AML-193 (cell line): Measurements from ENCODE around the gene GZMA.
"Not testable (repeated sequence)": the region's sequence is repeated elsewhere in the genome, so short reads cannot be mapped to it uniquely, and the experiment has no call there.

Source experiments
- DNase-seq, 2 experiments: peaks; one replicate each; lab custom pipeline; 2025; lab: John Stamatoyannopoulos, UW

The GZMA gene

DNA sequence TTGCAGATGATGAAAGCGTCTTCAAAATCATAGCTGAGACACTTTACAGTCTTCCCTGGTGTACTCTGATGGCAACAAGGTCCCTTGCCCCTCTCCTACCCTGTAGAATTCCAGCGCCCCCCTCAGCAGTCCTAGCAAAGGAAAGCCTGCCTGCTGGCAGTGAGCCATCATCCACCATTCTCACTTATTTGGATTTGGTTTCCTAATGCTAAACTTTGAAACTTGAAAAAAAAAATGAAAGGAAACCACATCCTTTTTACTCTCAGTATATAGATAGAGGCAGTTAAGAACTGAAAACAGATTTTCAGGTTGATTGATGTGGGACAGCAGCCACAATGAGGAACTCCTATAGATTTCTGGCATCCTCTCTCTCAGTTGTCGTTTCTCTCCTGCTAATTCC is at the start of gene GZMA:
Gene GZMA (plus strand): TSS at position 299 of the 400 bp plus-strand sequence. CDS start 37 bp downstream, at position 336.
- DNase-seq: no peak

- no peak for DNase-seq
Measured at GRCh38 chr5:55055183-55055582, 47.3 kb upstream of the GZMA start.

DNA sequence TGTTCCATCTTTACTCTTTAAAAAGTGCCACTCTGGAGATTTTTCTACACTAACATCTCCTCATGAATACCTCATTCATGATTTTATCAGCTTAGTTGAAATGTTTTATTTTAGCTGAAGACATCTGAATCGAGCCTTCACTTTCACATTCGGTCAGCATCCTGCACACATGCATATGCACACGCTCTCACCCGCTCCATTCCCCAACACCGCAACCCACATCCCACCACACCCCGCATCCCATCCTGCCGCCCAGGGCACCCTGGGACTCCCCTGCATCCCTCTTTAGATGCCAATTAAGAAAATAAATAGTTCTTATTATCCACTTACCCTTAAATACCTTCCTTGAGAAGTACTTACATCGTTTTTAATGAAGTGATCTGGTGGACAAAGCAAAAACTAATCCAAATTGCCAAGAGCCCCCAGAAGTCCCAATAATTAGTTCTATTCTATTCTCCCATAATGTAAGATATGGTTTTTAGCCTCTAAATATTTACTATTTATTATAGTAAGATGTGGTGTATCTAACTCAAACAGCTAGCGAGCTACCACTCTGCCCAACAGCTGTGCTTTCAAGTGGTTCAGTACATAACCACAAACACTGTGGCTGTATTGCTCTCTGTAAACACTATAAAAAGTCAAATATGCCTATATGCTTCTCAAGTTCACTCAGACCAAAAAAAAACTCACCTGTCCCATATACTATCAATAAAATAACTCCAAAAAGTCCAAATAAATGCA is 40.2 kb upstream of the GZMA start:
- no peak for DNase-seq

- no peak for DNase-seq
Measured at GRCh38 chr5:55063220-55063863, 39.1 kb upstream of the GZMA start.

GRCh38 chr5:55063899-55064298 is 38.5 kb upstream of the GZMA start:
- no peak for DNase-seq

DNA sequence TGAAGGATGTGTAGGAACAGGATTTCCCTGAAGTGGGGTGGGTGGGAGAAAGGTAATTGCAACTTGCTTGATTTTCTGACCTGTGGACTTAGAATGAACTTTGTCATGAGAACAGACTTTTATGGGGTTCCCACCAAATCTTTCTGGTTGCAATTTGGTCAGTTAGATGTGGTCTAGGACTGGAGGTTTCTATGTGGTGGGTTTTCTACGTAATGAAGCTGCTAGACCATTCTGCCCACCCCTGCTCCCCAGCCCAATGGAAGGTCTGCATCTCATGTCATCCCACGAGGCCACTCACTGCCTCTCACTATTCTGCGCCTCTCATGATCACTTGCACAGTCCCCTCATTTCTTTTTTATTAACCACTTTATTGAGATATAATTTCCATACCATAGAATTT is 37.9 kb upstream of the GZMA start:
- no peak for DNase-seq

DNA sequence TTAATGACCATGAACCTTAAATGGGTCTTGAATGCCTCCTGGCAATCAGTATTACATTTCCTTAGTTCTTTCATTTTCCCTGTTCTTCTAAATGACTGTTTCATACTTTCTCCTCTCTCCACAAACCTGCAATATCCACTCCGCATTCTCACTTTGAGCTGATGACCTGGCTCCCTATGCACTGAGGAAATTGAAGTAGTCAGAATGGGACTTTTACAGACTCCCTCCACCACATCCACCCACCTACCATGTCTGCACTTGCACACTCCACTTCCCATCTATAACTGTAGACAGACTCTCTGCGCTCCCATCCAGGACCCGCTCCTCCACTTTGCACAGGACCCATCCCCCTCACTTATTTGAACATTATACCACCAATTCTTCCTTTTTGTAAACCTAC is 36.2 kb upstream of the GZMA start:
- DNase-seq: no peak

- no peak for DNase-seq
Measured at GRCh38 chr5:55070968-55071367, 31.5 kb upstream of the GZMA start.

DNA sequence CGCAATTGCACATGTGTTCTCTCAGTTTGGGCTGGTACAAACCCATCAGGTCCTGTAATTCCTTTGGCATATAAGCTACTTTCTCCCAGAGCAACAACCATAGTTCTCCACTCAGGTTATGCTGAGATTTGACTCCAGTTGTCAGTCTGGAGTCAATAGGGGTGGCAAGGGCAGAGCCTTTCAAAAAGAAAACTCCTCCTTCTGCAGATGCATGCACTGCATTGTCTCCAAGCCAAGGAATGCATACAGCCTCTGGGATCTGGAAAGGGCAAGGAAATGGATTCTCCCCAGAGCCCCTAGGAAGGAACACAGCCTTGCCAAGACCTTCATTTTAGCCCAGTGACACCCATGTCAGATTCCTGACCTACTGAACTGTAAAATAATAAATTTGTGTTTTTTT is 31.0 kb upstream of the GZMA start:
- no peak for DNase-seq

- no peak for DNase-seq
Measured at GRCh38 chr5:55072666-55073065, 29.8 kb upstream of the GZMA start.

- no peak for DNase-seq
Measured at GRCh38 chr5:55073211-55073610, 29.2 kb upstream of the GZMA start.

DNA sequence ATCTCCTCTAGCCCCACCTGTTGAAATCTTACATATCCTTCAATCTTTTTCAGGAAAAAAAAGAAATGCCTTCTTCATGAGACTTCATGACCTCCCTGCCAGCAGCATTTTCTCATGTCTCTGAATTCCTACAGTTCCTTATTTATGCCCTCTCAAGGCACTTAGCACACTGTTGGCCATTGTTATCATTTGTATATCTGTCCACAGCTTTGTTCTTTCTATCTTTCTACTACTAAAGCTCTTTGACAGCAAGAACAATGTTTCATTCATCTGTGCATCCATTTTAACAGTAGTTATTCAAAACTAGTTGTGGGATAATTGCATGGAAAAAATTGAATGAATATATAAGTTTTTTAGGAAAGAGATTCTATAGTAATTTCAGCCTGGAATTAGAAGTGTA is 20.9 kb upstream of the GZMA start:
- no peak for DNase-seq

- DNase-seq: not testable (repeated sequence)
Measured at GRCh38 chr5:55089301-55089700, 13.1 kb upstream of the GZMA start.

- DNase-seq: not testable (repeated sequence)
Measured at GRCh38 chr5:55091011-55091410, 11.4 kb upstream of the GZMA start.

DNA sequence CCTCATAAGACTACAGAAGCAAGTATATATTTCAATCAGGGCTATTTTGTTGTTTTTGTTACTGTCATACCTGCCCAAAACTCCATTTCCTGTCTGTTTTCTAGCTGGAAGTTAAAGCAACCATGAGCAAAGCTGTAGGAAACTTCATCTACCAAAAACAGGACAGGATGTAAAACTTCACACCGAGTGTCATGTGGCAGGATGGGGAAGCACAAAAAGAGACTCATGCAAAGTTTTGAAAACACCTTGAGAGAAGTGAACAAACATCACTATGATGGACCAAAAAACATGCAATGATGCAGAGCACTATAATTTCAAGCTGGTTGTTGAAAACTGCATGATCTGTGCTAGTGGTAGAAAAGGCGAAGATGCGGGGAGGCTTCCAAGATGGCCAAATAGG is 6.3 kb upstream of the GZMA start:
- DNase-seq: no peak

GRCh38 chr5:55096861-55097260 is 5.6 kb upstream of the GZMA start:
- DNase-seq: no peak

GRCh38 chr5:55101148-55101547 is 1.3 kb upstream of the GZMA start:
- DNase-seq: not testable (repeated sequence)

DNA sequence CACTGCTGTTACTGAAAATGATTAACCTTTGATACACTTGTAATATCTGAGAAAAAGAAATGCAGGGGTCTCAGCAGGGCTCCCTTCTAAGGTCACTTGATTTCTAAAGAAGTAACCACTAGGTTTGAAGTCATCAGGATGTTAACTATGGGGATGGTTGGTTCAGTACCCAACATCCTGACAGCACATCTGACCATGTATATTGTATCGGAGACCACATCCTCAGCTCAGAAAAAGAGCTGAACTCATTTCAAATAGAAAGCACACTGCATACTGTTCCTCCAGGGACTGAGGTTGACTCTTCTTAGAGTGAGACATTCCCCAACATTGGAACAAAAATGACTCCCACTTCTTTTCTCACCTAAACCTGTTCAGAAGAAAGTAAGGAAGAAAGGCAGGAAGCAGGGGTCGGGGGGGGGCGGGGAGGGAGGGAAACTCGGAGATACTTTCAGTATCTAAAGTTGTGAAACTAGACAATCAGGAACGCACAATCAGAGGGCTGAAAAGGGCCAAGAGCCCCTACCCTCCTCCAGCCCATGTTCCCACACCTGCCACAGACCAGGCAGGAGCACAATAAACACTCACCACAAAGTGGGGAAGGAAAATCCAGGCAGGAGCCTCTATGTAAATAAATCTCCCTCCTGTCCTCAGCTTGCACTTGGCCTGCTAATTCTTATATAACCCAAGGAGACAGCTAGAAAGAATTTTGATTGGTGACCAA is 730 bp upstream of the GZMA start:
- DNase-seq: no peak

DNA sequence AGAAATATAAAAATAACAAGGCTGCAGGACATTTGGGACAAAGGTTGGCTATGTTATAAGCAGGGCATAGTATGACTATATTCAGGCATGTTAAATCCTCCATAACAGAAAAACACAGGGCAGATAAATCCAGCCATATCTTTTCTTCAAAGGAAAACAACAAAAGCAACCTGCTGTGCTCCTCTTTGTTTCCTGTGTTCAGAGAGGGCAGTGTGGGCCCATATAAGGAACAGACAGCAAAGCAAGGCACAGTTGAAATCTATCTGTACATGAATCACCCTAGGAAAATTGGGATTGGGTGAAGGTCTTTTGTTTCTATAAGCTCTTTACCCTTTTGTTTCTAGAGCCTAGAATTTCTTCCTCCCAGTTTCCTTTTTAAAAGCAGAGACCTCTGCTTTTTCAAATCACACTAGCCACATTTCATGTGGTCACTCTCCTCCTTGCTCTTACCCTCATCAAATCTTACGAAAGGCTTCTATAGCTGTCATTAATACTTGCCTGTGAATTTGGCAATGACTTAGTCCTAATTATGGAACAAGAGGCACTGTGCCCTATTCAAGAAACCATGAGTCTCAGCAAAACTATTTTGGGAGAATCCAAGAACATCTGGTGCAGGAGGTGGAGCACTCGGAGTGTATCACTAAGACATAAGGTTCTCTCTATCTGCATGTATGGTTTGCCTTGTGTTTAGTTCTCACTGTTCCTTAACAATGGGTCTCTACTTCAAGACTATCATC is 1.8 kb downstream of the GZMA start:
- DNase-seq: no peak

GRCh38 chr5:55104946-55105701 is 2.7 kb downstream of the GZMA start:
- DNase-seq: no peak

- DNase-seq: not testable (repeated sequence)
Measured at GRCh38 chr5:55105976-55106375, 3.5 kb downstream of the GZMA start.

GRCh38 chr5:55108661-55109060 is 6.2 kb downstream of the GZMA start:
- DNase-seq: no peak
